ENCODE data around the gene ZNF808.
"Not testable (repeated sequence)": the region's sequence is repeated elsewhere in the genome, so short reads cannot be mapped to it uniquely, and the experiment has no call there.

- not testable (repeated sequence) for TF ChIP-seq POLR2A, POLR2AphosphoS5, EP300 (IDR thresholded peaks at IDR 0.05)
- peak in 2 of 4 experiments; percentile 4 to 18 for TF ChIP-seq CTCF (IDR thresholded peaks at IDR 0.05)
Measured at GRCh38 chr19:52601974-52602366, 74.5 kb downstream of the ZNF808 start.
